Tibial nerve (tissue), 4 donors: ENCODE results near the gene CYTH3. TPM values are rescaled to one million over a fixed set of nuclear protein-coding genes. Genes with fewer than 3 reads are reported as not detected.
"Not testable (repeated sequence)": the region's sequence is repeated elsewhere in the genome, so short reads cannot be mapped to it uniquely, and the experiment has no call there.

Experiments
- DNase-seq, 2 donors: peaks; one replicate each; pipeline ENCODE4 v3.0.0-alpha.2; 2019; ENCODE audit warnings: low spot score in 2 of 2
- H3K27ac ChIP-seq, 4 donors: fragments of 200-600 bp; sonication (generic) in 3 of 4; one replicate each; pipeline ENCODE4 v1.5.1; 2017 to 2019; ENCODE audit warnings: mild to moderate bottlenecking in 1 of 4
- H3K27me3 ChIP-seq, 2 donors: fragments of 200-600 bp; sonication (generic) in 1 of 2; one replicate each; pipeline versions ENCODE4 v1.5.1 to v1.6.0; 2017 to 2019
- H3K36me3 ChIP-seq, 3 donors: fragments of 200-600 bp; sonication (generic); one replicate each; pipeline ENCODE4 v1.5.1; 2018 to 2019
- H3K4me1 ChIP-seq, 4 donors: fragments of 200-600 bp; sonication (generic) in 3 of 4; one replicate each; pipeline ENCODE4 v1.5.1; 2017 to 2019
- H3K4me3 ChIP-seq, 4 donors: fragments of 200-600 bp; sonication (generic) in 3 of 4; one replicate each; pipeline ENCODE4 v1.5.1; 2017 to 2019; ENCODE audit warnings: mild to moderate bottlenecking in 1 of 4, moderate library complexity in 1 of 4
- H3K9me3 ChIP-seq, 4 donors: fragments of 200-600 bp; sonication (generic) in 3 of 4; one replicate each; pipeline ENCODE4 v1.5.1; 2017 to 2019
- EP300 ChIP-seq, 2 donors: sonication (generic); formaldehyde crosslinking; IDR thresholded peaks; one replicate each; pipeline ENCODE4 v1.6.1; 2017; ENCODE audit warnings: antibody characterized with exemption in 2 of 2, mild to moderate bottlenecking in 1 of 2
- POLR2A ChIP-seq, 2 donors: fragments of 450-650 bp; IDR thresholded peaks; one replicate each; pipeline ENCODE4 v1.6.1; 2017; ENCODE audit warnings: antibody characterized with exemption in 2 of 2, mild to moderate bottlenecking in 2 of 2, moderate library complexity in 2 of 2
- WGBS, 2 donors: methylation state at CpG; one replicate each; pipeline ENCODE4 v1.1.5; 2018; 5-methylcytosine and 5-hydroxymethylcytosine counted together
- total RNA-seq, 4 donors: library from RNA; depleted of rRNA; stranded (reverse); fragments of >200 nt; gene quantifications; one replicate each; pipeline ENCODE4 v1.1.0, GENCODE V29; 2016
- TF ChIP-seq, protein P1 (sequence below), 5 experiments: fragments of 200-600 bp in 3 of 5; fragments of 450-650 bp in 2 of 5; sonication (generic) in 3 of 5; IDR thresholded peaks; one replicate each; pipeline ENCODE4 v1.5.1; 2016 to 2019; ENCODE audit warnings: antibody characterized with exemption in 5 of 5, mild to moderate bottlenecking in 3 of 5, moderate library complexity in 2 of 5

The CYTH3 gene
- total RNA-seq, 4 donors from 2014 or later, result 49.2 to 61.2 (median 53.2) TPM

DNA sequence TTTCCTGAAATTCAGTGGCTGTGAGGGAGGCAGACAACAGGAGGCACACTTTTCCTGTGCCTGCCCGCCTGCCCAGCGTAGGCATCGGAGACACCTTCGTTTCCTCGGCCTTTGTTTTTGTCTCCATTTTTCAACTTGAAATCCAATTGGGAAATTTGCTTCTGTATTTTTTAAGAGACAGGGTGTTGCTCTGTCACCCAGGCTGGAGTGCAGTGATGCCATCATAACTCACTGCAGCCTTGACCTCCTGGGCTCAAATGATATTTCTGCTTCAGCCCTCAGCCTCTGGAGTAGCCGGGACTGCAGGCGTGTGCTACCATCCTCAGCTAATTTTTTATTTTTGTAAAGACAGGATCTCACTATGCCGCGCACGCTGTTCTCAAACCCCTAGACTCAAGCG, 116.8 kb downstream of the CYTH3 start:
- H3K9me3 ChIP-seq, result no peaks in the 10 kb centered on the region
- no peak for TF ChIP-seq POLR2A (IDR thresholded peaks at IDR 0.05)
- no peak for TF ChIP-seq EP300 (IDR thresholded peaks at IDR 0.05)
- TF ChIP-seq, protein P1, sequence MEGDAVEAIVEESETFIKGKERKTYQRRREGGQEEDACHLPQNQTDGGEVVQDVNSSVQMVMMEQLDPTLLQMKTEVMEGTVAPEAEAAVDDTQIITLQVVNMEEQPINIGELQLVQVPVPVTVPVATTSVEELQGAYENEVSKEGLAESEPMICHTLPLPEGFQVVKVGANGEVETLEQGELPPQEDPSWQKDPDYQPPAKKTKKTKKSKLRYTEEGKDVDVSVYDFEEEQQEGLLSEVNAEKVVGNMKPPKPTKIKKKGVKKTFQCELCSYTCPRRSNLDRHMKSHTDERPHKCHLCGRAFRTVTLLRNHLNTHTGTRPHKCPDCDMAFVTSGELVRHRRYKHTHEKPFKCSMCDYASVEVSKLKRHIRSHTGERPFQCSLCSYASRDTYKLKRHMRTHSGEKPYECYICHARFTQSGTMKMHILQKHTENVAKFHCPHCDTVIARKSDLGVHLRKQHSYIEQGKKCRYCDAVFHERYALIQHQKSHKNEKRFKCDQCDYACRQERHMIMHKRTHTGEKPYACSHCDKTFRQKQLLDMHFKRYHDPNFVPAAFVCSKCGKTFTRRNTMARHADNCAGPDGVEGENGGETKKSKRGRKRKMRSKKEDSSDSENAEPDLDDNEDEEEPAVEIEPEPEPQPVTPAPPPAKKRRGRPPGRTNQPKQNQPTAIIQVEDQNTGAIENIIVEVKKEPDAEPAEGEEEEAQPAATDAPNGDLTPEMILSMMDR (IDR thresholded peaks at IDR 0.05), result no peak
- H3K27me3 ChIP-seq, result no peaks in the 10 kb centered on the region
- no peak for DNase-seq
- H3K27ac ChIP-seq, result no peak overlapping the region
- peaks cover 0 to 13% (median 0%) of the 10 kb centered on the region in 4 donors for H3K4me1 ChIP-seq
- 91% methylated on average over 11 of the region's 11 CpGs for WGBS, 2 donors
- no peak overlapping the region for H3K4me3 ChIP-seq
- peaks cover 3 to 91% (median 15%) of the 10 kb centered on the region in 3 donors for H3K36me3 ChIP-seq

DNA sequence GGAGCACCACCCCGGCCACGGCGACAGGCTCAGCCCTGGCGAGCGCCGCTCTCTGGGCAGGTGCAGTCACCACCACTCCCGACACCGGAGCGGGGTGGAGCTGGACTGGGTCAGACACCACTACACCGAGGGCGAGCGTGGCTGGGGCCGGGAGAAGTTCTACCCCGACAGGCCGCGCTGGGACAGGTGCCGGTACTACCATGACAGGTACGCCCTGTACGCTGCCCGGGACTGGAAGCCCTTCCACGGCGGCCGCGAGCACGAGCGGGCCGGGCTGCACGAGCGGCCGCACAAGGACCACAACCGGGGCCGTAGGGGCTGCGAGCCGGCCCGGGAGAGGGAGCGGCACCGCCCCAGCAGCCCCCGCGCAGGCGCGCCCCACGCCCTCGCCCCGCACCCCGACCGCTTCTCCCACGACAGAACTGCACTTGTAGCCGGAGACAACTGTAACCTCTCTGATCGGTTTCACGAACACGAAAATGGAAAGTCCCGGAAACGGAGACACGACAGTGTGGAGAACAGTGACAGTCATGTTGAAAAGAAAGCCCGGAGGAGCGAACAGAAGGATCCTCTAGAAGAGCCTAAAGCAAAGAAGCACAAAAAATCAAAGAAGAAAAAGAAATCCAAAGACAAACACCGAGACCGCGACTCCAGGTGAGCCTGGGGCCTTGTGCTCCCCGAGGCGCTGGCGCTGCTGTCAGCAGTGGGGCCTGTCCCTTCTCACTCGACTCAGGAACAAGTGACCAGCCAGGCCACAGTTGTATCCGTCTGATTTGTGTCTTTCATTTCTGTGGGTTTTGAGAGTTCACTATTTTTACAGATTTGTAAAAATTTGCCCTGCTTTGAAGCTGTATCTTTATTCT, 117.7 kb downstream of the CYTH3 start:
- peaks cover 0 to 5% (median 0%) of the 10 kb centered on the region in 4 donors for H3K4me1 ChIP-seq
- H3K36me3 ChIP-seq, result peaks cover 3 to 98% (median 19%) of the 10 kb centered on the region in 3 donors
- WGBS, 2 donors, result 92 to 95% methylated on average over 40 to 50 of the region's 64 CpGs
- no peaks in the 10 kb centered on the region for H3K27me3 ChIP-seq
- no peak for DNase-seq
- TF ChIP-seq EP300 (IDR thresholded peaks at IDR 0.05), result no peak
- TF ChIP-seq, protein P1 (IDR thresholded peaks at IDR 0.05), result no peak
- no peak for TF ChIP-seq POLR2A (IDR thresholded peaks at IDR 0.05)
- no peak overlapping the region for H3K27ac ChIP-seq
- no peak overlapping the region for H3K4me3 ChIP-seq
- H3K9me3 ChIP-seq, result no peaks in the 10 kb centered on the region

DNA sequence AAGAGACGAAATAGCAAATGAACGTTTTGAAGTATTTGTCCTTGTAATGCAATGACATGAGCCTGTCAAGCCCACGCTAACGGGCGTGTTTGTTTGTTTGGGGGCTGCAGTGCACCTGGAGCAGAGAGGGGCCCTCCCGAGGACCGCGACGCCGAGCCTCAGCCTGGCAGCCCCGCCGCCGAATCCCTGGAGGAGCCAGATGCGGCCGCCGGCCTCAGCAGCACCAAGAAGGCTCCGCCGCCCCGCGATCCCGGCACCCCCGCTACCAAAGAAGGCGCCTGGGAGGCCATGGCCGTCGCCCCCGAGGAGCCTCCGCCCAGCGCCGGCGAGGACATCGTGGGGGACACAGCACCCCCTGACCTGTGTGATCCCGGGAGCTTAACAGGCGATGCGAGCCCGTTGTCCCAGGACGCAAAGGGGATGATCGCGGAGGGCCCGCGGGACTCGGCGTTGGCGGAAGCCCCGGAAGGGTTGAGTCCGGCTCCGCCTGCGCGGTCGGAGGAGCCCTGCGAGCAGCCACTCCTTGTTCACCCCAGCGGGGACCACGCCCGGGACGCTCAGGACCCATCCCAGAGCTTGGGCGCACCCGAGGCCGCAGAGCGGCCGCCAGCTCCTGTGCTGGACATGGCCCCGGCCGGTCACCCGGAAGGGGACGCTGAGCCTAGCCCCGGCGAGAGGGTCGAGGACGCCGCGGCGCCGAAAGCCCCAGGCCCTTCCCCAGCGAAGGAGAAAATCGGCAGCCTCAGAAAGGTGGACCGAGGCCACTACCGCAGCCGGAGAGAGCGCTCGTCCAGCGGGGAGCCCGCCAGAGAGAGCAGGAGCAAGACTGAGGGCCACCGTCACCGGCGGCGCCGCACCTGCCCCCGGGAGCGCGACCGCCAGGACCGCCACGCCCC, 118.5 kb downstream of the CYTH3 start:
- no peak overlapping the region for H3K27ac ChIP-seq
- no peak for DNase-seq
- no peaks in the 10 kb centered on the region for H3K9me3 ChIP-seq
- no peaks in the 10 kb centered on the region for H3K27me3 ChIP-seq
- no peak overlapping the region for H3K4me3 ChIP-seq
- no peaks in the 10 kb centered on the region for H3K4me1 ChIP-seq
- H3K36me3 ChIP-seq, result peaks cover 3 to 98% (median 26%) of the 10 kb centered on the region in 3 donors
- TF ChIP-seq EP300 (IDR thresholded peaks at IDR 0.05), result no peak
- TF ChIP-seq, protein P1 (IDR thresholded peaks at IDR 0.05), result no peak
- no peak for TF ChIP-seq POLR2A (IDR thresholded peaks at IDR 0.05)
- WGBS, 2 donors, result 90 to 92% methylated on average over 42 to 77 of the region's 91 CpGs

DNA sequence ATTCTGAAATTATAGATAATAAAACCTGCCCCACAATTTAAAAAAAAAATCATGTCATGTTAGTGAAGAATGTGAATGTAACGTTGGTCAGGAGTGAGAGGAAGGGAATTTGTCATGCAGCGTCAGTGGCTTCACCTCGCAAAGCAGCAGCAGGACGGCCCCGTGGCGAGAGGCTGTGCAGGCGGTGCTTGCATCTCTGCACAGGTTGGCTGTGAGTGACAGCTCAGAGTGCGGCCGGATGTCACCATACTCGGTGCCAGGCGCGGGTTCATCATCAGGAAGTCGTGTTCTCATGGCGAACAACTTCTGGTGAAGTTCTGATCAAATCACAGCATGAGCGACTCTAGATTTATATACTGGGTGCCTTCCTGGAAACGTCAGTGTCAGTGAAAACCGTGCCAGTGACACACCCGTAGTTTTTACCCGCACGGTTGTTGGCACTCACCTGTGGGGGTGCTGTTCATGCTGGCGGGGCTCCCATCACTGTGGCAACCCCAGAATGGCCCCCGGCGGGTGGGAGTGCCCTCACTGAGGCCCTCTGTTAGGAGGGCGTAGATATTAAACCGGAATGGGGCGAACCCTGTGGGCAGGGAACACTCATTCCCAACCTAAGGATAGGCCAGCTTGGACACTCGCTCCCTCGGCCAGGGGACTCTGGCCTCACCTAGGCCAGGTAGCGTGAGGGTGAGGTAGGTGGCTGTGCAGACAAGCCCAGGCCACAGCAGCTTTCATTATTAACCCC, 120.3 kb downstream of the CYTH3 start:
- Histone ChIP-seq H3K4me1 (no peaks in the 10 kb centered on the region), H3K36me3 (peaks cover 6 to 98% (median 41%) of the 10 kb centered on the region in 3 donors), H3K4me3 (no peak overlapping the region), H3K27ac (no peak overlapping the region), H3K9me3 (no peaks in the 10 kb centered on the region), H3K27me3 (no peaks in the 10 kb centered on the region)
- no peak for DNase-seq
- TF ChIP-seq EP300 (IDR thresholded peaks at IDR 0.05) (no peak), POLR2A (IDR thresholded peaks at IDR 0.05) (no peak)
- TF ChIP-seq, protein P1 (IDR thresholded peaks at IDR 0.05), result no peak
- 88 to 91% methylated on average over 28 to 29 of the region's 29 CpGs for WGBS, 2 donors

DNA sequence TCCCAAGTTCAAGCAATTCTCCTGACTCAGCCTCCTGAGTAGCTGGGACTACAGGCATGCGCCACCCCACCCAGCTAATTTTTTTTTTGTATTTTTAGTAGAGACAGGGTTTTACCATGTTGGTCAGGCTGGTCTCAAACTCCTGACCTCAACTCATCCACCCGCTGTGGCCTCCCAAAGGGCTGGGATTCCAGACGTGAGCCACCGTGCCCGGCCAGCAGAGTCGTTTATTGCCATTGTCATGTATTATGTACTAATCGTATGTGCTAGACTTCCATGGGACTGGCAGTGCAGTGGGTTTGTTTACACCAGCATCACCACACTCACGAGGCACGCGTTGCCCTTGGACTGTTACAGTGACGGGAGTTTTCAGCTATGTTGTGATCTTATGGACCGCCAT, 120.9 kb downstream of the CYTH3 start:
- H3K9me3 ChIP-seq, H3K4me3 ChIP-seq, H3K27me3 ChIP-seq, H3K27ac ChIP-seq, H3K4me1 ChIP-seq, DNase-seq: not testable (repeated sequence)
- H3K36me3 ChIP-seq, result peaks cover 5 to 98% (median 45%) of the 10 kb centered on the region in 3 donors
- WGBS, 2 donors, result 92% methylated on average over 12 of the region's 12 CpGs
